Stimulated activated CD4-positive, alpha-beta T cell treated with anti-CD3 and anti-CD28 coated beads, Interleukin-4, amount 100 ng/mL, for 4 hours (primary cell): ENCODE measurements around the gene AMOT.

Source experiments
- DNase-seq, 2 experiments: peaks; one replicate each; pipeline ENCODE4 v3.0.0-alpha.2; 2020

The AMOT gene

DNA sequence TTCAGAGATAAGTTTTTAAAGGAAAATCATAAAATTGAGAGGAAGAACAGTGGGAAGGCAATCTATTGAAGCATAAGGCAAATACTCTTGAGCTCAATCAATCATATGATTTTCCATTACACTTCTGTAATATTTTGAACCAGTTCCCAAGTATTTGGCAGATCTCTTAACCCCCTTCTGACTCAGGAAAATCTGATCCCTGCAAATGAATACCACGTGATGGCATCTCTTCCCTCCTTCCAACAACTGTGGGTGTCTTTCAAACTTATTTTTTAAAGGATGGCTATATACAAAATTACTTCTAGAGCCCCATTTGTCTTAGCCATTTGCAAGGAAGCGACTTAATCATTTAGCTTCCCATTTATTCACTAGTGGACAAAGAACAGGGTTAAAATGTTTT is 41.9 kb downstream of the AMOT start:
- DNase-seq: no peak

GRCh38 chrX:112789931-112790330 is 50.7 kb downstream of the AMOT start:
- DNase-seq: no peak

- DNase-seq: no peak
These were observed 54.6 kb downstream of the AMOT start for GRCh38 chrX:112786076-112786475.

DNA sequence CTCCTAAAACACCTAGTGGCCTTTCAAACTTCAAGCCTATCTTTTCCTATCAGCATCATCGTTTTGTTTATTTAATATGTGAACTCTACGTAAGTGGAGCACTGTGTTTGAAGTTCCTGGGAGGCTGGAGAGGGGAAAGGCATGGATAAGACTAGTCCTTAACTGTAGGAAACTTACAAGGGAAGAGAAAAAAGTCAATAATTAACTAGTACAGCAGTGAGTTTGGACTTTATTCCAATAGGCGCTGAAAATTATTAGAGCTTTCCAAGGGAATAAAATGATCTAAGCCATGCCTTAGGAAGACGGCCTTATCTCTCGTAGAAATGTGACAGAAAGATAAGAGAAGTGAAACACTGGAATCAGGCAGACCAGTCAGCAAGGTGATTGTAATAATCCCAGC is 55.3 kb downstream of the AMOT start:
- DNase-seq: no peak

GRCh38 chrX:112784692-112785091 is 55.9 kb downstream of the AMOT start:
- no peak for DNase-seq

DNA sequence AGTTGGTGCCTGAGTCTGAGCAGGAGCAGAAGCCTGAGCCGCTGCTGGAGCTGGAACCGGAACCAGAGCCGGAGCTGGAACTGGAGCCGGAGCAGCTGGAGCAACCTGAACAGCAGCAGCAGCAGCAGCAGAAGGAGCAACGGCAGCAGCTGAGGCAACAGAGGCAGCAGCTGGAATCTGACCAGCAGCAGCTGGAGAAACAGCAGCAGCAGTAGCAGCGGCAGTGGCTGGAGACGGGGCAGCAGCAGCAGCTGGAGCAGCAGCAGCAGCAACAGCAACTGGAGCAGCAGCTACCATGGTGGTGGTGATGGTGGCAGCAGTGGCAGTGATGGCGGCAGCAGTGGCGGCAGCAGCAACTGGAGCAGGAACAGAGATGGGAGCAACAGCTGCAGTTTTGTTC is 61.5 kb downstream of the AMOT start:
- DNase-seq: no peak

DNA sequence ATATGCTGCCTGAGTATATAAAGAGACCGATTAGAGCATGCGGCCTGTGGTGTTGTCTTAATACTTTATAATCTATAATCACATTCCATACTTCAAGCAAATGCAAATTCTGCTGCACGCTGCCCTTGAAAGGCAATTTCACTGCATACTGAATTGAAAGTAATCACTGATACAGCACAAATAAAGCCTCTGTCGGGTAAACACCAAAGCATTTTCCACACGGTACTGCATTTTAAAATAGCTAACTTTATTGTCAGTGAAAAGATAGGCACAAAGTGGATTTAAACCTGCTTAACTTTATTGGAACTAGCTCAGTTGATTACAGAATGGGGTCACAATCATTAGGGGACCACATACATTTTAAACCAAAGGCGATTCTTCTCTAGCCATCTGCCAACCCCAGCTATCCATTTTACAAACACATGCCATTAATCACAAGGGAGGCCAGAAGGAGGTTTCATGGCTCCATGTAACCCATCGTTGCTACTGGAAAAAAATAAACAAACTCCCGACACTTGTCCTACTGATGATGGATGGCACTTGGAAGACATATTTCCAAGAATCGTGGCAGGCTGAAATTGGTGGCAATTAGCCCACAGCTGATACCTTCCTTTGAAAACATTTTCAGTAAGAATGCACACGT is 65.9 kb downstream of the AMOT start:
- no peak for DNase-seq

- DNase-seq: no peak
These were observed 66.5 kb downstream of the AMOT start for GRCh38 chrX:112774142-112774541.

- DNase-seq: no peak
These were observed 71.6 kb downstream of the AMOT start for GRCh38 chrX:112769034-112769433.

DNA sequence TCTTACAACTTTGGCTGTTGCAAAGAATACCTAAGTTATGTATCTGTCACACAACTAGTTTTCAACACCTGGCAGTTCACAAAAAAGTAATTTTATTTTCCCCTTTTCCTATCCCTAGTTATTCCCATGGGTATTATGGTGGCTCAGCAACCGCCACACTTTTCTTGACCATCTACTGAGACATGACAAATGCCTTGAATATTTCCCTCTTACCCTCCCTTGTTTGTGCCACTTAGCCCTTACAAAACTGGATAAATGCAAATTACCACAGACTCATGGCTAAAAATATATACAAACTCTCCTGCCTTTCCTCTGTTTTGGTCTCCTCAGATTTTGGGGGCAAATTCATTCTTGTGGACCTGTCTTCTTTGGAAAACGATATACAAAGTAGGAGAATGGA is 72.1 kb downstream of the AMOT start:
- no peak for DNase-seq

DNA sequence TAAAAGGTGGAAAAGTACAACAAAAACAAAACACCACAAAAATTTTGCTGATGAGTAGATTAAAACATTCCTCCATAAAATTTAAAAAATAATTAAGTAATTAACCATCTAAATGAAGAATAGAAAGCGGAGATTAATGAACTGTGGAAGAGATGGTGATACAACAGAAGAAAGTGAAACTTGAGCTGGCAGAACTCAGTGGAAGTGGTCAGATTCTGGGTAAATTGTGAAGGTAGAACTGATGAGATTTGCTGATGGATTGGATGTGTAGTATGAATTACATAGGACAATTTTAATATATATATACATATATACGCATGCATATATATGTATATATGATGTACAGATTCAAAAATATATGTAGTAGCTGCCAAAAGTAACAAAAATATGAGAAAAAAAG is 73.9 kb downstream of the AMOT start:
- DNase-seq: no peak

- no peak for DNase-seq
These were observed 79.1 kb downstream of the AMOT start for GRCh38 chrX:112761242-112762207.

DNA sequence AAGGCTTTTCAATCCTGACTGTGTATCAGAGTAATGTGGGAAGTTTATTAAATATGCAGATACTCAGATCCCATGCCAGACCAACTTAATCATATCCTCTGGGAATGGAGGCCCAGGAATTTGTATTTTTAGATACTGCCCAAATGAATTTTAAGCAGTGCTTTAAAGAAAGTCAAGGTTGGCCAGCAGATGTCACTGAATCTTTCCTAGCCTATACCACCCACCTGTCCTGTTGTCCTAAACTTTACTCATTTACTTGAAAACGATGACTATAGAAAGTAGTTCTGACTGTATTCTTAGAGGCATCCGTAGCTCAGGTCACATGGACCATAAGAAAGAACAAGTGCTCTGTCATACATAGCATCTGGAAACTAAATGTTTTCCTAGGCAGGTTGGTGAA is 79.9 kb downstream of the AMOT start:
- DNase-seq: no peak

DNA sequence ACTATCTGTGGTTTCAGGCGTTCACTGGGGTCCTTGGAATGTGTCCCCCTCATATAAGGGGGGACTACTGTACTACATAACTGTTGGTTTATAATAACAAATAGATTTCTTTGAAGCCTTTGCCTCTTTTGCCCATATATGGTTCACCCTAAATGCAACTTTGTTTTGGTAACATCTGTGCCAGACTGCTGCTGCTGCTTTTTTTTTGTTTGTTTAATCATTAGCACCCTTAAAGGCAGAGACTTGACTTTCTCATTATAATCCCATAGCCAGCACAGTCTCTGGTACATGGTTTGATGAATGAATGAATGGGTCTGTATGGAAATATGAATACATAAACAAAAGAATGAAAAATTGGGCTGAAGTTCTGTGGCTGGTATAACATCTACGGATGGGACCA is 80.7 kb downstream of the AMOT start:
- no peak for DNase-seq

GRCh38 chrX:112759512-112759911 is 81.1 kb downstream of the AMOT start:
- DNase-seq: no peak

DNA sequence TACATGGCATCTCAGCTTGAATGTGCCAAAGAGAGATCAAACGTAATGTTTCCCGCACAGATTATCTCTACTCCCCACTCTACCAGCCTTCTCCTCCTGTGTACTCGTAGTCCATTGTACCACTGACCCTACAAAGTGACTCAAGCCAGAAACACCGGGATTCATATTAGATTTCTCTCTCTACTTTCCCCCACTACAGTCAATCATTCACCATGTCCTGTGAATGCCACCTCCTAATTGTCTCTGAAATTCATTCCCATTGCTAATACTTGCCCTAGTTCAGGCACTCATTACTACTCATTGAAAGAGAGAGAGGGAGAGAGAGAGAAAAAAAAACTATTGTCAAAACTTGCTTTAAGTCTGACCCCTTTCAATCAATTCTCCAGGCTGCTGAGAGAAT is 82.7 kb downstream of the AMOT start:
- no peak for DNase-seq

- DNase-seq: no peak
These were observed 87.5 kb downstream of the AMOT start for GRCh38 chrX:112753116-112753515.

- no peak for DNase-seq
These were observed 89.6 kb downstream of the AMOT start for GRCh38 chrX:112751076-112751475.

DNA sequence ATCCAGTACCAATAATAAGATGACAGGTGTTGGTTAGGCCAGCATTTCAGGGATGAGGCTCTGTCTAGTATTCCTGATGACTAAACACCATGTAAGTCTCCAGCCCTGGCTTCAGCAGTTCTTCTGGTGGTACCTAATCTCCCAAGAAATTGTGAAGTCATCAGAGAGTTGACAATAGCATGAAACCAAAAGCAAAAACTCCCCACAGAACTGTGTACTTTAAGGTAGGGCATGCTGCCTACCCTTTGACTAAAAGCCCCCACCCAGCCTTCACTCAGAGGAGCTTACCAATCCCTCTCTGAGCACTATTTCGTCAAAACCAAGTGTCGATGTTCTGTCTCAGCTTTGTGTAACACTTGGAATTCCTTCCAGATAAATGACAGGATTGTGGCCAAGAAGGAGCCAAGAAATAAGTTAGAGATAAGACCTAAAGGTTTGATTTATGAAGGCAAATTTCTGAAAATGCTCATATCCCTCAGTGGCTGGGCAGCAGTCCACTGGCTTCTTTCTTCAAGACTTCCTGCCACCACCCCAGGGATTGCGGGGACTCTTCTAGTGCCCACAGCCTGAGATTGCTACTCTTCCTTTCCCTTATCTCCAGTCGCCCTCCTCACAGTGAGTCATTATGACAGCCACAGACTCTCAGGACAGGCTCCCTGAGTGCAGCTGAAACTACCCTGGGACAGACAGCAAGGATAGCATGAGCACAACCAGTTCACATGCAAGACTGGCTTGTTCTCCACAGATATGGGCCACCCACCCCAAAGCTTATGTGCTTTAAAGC is 93.6 kb downstream of the AMOT start:
- DNase-seq: no peak

- no peak for DNase-seq
These were observed 102.1 kb downstream of the AMOT start for GRCh38 chrX:112738347-112739033.

DNA sequence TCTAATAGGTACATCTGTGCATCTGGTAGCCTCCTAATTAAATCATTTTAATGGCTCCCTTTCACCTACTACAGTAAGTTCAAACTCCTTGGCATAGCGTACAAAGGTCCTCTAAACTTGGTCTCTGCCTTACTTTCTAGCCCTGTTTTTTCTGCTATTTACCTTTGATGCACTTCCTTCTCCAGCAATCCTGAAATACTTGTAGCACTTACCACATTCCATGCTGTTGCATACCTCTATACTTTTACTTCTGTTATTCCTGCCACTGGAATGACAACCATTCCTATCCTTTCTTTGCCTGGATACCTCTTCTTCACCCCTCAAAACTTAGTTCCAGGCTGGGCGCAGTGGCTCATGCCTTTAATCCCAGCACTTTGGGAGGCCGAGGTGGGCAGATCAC is 104.3 kb downstream of the AMOT start:
- no peak for DNase-seq

- DNase-seq: no peak
These were observed 105.5 kb downstream of the AMOT start for GRCh38 chrX:112735147-112735546.

- no peak for DNase-seq
These were observed 106.3 kb downstream of the AMOT start for GRCh38 chrX:112734290-112734689.
